Measurements from ENCODE around the gene PRICKLE3.

DNA sequence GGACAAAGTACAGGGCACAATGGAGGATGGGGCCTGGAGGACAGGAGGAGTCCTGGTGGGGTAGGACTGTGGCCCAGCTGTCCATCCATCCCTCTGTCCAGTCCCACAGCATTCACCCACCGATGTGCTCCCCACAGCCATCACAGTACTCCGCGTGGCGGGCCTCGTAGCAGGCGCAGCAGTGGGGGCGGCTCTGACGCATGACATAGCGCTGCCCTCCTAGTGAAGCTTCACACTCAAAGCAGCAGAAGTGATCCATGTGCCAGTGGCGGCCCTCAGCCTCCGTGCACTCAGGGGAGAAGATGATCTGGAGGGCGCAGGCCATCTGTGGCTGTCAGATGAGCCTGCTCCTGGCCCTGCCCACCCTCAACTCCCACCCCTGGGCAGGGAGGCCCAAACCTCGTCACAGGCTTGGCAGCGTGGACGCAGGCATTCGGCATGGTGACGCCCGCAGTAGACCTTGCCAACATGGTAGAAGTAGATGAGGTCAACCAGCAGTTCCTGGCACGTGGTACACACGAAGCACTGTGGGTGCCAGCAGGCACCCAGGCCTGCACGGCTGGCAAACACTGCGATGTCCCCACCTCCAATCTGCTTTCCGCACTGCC, 8.2 kb downstream of the PRICKLE3 start:
- TF ChIP-seq GATA3 (IDR thresholded peaks at IDR 0.05; ENCODE audit: low read depth, low read length): no peak
- no peak for TF ChIP-seq GATA2 (IDR thresholded peaks at IDR 0.05; ENCODE audit: low read depth, low read length)

All from SH-SY5Y (cell line).